GM19239 (cell line): ENCODE measurements around the gene PLA2G4D.

Source experiments
- DNase-seq: peaks from one replicate; pipeline ENCODE4 v3.0.0; 2011; ENCODE audit warnings: low spot score; ENCODE audit not compliant: insufficient read length
- FAIRE-seq: peaks from 2 replicates; lab custom pipeline; 2011; peaks lifted over from hg19 to GRCh38; lab: Jason Lieb, UNC

PLA2G4D gene, protein sequence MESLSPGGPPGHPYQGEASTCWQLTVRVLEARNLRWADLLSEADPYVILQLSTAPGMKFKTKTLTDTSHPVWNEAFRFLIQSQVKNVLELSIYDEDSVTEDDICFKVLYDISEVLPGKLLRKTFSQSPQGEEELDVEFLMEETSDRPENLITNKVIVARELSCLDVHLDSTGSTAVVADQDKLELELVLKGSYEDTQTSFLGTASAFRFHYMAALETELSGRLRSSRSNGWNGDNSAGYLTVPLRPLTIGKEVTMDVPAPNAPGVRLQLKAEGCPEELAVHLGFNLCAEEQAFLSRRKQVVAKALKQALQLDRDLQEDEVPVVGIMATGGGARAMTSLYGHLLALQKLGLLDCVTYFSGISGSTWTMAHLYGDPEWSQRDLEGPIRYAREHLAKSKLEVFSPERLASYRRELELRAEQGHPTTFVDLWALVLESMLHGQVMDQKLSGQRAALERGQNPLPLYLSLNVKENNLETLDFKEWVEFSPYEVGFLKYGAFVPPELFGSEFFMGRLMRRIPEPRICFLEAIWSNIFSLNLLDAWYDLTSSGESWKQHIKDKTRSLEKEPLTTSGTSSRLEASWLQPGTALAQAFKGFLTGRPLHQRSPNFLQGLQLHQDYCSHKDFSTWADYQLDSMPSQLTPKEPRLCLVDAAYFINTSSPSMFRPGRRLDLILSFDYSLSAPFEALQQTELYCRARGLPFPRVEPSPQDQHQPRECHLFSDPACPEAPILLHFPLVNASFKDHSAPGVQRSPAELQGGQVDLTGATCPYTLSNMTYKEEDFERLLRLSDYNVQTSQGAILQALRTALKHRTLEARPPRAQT

DNA sequence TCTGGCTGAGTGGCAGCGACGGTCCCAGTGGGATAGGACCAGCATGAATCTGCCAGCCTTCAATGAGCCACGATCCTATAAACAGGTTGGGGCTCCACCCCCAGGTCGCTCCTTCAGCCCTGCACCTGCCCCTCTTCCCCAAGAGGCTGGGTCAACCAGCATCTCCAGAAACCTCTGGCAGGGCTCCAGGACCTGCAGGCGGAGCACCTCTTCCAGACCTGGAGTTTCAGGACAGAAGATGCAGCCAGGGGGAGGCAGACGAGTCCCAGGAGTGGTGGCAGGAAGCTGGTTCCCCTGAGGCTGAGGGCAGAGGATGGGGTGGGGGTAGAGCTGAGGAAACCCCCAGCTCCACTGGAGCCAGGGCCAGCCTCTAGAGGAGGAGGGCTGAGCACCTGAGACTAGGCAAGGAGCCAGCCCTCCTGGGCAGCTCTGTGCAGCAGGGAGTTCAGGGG, at the start of gene PLA2G4D:
Gene PLA2G4D, minus strand, starts transcription at position 51 of the 452 bp plus-strand sequence. CDS start 103 bp downstream, outside the sequence.
- DNase-seq (no peak), FAIRE-seq (no peak)

DNA sequence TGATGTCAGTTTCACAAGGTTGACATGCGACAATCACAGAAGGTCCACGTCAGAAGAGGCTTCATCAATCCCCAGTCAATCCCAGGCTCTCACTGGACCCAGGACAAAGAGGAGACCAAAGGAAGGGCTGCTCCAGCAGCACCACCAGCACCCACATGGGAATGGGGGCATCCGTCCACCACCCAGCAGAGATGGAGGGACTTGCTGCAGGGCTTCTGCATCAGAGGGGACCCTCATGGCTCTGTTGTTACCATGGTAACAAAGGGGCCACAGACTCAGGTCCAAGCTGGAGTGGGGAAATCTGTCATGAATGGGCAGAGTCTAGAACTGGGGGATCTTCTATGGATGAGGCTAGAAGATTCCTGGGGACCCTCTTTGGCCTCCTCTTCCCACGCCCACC, 49.0 kb upstream of the PLA2G4D start:
- DNase-seq = no peak
- no peak for FAIRE-seq

DNA sequence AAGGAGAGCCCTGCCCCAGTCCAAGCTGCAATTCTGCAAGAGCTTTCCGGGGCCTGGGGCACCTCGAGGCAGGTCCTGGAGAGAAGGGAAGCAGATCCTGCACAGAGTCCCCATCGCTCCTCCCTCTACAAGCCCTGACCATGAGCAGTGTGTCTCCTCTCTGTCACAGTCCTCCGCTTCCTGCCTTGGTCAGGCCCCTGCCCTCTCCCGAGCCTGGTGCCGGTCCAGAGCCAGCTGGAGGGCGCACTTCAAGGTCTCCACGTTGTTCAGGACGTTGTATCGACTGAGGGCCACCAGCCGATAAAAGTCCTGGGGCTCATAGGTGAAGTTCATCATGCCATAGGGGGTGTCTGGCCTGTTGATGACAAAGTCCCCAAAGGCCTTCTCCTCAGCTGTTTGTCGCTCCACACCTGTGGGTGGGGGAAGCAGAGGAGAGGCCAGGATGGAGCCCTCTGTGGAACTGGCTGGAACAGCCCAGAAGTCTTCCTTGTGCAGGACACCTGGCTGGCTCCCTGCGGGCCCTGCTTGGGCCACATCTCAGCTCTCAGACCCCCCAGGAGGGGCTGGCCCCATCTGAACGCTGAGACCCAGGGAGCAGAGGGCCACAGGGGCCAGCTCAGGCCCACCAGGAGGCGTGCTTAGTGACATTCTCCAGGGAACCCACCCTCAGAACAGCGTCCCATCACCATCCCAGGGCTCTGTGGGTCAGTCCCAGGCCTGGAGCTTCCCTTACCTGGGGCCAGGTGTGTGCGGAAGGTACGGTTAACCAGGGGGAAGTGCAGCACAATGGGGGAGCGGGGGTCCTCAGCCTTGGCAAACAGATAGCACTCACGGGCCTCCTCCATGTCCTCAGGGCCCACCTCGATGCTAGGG, 47.7 kb upstream of the PLA2G4D start:
- no peak for FAIRE-seq
- DNase-seq = no peak

DNA sequence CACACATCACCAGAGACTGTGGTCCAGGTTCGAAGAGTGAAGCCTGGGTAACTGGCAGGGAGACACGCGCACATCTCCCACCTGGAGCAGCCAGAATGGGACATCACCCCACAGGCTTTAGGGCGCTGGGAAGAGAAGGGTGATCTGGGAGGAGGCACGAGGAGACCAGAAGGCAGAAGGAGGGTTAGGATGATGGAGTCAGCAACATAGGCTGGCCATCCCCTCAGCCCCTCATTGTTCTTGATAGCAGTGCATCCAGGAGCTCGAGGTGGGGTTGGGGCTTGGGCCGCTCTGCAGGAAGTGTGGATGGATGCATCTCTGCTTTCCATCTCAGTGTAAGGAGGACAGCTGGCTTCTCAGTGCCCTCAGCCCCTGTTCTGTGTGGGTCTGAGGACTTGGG, 46.9 kb upstream of the PLA2G4D start:
- DNase-seq (no peak), FAIRE-seq (no peak)

DNA sequence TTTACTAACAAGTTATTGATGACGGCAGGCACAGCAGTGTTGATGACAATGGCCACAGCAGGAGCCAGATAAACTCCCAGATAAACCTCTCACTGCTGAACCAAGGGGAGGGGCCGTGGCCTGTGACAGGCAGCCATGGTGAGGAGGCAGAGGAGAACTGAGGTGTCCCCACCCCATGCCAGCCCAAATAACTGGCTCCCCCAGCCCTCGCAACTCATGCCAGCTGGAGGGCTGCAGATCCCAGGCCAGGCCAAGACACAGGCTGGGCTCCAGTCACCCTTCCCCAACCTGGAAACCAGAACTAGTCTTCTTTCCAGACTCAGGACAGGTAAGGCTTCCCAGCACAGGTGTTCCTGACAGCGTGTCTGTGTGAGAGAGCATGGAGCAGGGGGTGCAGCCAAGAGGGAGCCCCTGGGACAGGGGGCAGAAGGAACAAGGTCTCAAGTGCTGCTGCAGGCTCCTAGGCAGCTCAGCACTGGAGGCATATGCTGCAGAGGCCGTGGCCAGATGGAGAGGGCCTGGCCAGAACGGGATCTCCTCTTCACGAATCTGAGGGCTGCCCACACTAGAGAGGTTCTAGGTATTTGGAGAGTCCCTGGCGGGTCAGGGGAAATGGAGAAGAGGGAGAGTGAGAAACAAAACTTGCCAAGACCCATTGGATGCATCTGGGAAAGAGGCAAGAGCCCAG, 46.2 kb upstream of the PLA2G4D start:
- DNase-seq (no peak), FAIRE-seq (no peak)

DNA sequence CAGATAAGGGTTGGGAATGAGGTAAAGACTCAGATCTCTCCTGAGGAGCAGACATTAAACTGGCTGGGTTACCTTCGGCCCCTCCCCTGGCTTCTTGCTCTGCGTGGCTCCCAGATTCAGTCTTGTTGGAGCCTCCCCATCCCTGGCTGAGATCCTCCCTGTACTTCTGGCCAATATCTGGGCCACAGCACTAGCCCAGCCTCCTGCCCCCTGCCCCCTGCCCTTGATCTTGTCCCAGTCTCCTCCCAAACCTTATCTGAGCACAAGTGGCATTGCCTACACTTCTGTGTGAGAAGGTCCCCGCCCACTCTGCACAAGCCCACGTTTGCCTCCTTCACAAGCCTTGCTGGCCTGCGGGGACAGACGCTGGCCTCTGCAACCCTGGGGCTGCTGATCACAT, 45.2 kb upstream of the PLA2G4D start:
- no peak for FAIRE-seq
- no peak for DNase-seq

DNA sequence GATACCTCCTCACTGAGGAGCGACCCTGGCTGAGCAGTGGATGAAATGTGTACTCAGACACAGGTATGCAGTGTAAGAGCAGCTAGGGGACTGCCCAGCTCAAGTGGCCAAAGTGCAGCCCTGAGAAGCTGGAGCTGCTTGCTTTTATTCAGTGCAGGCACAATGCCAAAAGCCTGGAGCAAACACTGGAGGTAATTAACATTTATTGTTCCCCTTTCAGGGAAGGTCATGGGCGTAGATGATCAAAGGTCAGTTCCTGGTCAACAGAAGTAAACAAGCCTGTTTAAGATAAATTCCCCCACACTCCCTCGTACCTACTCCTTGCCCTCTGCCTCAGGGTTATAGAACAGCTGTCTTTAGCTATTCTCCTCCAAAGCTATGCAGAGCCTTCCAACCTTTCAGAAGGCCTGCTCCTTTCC, 44.6 kb upstream of the PLA2G4D start:
- DNase-seq (no peak), FAIRE-seq (no peak)

DNA sequence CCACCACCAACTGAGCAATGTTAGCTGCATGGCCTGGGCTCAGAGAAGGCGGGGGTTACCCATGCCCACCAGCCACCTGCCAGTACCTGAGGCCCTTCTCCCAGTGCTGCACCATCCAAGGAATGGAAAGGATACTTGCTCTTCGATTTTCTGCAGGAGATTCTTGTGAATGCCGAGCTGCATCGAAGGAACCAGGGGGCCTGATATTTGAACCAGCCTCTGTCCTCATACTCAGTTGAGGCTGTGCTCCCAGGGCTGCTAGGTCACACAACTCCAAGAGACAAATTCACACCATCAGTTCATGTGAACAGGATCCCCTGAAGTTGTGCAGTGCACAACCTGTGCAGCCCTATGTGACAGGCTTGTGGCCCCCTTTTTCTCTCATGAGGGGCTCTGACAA, 44.0 kb upstream of the PLA2G4D start:
- FAIRE-seq (no peak), DNase-seq (no peak)

DNA sequence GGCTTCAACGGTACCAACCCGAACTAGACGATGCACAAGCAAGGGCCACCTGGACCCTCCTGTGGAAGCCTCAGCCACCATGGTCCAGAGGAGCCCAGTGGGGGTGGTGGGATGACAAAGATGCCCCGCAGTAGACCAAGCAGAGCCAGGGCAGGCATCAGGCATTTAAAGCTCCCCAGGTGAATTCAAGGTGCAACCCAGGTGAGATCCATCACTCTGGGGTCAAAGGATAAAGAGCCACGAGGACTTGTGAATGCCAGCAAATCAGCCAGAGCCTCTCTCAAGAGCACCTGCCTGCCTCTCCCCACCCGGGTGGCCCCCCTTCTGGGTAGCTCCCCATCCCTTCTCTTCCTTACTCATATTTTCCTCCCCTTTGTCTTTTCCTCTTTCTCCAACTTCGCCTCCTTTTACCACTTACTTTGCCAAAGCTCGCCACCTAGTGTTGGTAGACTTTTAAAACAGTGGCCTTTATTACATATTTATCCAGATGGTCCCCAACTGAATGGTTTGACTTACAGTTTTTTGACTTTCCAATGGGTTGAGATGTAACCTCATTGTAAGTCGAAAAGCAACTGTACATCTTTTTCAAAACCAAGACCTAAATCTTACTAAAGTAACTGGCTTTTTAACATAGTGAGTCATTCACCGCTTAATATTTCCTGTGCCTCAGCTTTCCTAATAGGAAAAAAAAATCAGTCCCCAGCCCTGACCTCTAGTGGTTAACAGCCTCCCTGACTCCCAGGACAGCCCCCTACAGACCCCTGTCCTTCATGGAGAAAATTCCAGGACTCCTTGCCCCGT, 43.3 kb upstream of the PLA2G4D start:
- no peak for DNase-seq
- FAIRE-seq = peak; percentile 93

DNA sequence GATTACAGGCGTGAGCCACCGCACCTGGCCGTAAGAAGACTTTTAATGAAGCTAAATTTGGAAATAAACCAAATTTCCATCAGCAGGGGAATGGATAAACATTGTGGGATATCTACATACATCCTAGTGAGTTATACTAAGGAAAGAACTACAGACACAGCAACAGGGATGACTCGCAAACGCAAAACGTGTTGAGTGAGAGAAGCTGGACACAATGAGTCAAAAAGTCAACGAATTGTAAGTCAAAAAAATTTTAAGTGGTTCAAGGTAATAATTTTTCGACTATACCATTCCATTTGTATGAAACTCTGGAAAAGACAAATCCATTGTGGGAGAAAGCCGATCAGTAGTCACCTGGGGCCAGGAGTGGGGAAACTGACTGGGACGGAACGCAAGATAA, 42.2 kb upstream of the PLA2G4D start:
- FAIRE-seq (no peak), DNase-seq (no peak)

DNA sequence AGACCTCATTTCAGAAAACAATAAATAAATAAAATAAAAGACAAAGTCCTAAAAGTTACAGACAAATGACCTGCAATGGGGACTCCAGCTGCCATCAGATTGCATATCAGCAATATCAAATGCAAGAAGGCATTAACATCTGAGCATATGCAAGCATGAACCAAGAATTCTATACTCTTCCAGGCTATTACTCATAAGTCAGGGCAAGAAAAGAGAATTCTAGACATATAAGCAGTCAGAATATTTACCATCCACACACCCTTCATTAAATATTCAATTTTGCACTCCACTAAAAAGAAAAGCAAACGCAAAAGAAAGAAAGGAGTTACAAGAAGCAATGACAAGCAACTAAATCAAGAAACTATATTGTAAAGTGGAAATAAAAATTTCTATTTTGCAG, 41.0 kb upstream of the PLA2G4D start:
- DNase-seq (no peak), FAIRE-seq (no peak)

DNA sequence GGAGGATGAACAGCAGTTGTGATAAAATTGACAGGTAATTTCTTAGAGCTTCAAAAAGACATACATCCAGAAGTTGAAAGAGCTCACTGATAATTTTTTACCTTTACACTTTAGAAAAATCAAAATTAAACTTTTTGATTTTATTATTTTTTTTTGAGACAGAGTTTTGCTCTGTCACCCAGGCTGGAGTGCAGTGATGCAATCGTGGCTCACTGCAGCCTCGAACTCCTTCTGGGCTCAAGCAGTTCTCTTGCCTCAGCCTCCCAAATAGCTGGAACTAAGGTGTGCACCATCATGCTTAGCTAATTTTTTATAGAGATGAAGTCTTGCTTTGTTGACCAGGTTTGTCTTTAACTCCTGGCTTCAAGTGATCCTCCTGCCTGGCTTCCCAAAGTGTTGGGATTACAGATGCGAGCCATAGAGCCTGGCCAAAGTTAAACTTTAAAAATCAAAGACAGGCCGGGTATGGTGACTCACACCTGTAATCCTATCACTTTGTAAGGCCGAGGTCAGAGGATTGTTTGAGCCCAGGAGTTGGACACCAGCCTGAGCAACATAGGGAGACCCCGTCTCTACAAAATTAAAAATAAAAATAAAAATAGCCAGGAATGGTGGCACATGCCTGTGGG, 40.4 kb upstream of the PLA2G4D start:
- no peak for FAIRE-seq
- DNase-seq = no peak

DNA sequence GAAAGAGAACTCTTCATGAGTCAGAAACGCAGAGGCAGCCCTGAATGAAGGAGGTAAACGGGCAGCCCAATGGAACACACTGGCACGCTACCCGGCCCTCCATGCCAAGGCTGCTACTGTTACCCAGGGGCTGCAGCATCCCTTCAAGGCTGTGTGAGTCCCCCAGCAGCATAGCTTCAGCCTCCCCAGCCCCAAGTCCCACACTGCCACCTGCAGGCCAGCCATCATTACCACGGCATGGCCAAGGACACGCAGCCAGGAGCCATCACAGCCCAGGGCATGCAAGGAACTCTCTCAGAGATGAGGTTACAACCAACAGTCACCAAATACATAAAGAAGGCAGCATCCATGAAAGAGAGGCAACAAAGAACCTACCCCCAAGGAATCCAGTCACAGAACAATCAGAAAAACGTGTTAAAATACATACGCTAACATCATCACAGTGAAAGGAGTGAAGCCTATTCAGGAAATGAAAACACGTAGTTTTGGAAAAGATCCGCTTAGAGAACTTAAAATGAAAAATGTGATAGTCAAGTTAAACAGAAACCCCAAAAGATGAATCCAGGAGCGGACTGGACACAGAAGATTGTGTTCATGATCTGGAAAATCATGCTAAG, 39.6 kb upstream of the PLA2G4D start:
- DNase-seq = peak; percentile 53
- no peak for FAIRE-seq

DNA sequence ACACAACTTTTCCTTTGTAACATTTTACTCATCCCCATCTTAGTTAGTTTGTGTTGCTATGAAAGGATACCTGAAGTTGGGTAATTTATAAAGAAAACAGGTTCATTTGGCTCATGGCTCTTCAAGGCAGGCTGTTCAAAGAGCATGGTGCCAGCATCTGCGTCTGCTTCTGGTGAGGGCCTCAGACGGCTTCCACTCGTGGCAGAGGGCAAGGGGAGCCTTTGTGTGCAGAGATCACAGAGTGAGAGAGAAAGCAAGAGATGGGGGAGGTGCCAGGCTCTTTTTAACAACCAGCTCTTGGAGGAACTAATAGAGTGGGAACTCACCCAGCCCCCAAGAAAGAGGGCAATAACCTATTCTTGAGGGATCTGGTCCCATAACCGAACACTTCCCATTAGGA, 39.0 kb upstream of the PLA2G4D start:
- FAIRE-seq = no peak
- no peak for DNase-seq

DNA sequence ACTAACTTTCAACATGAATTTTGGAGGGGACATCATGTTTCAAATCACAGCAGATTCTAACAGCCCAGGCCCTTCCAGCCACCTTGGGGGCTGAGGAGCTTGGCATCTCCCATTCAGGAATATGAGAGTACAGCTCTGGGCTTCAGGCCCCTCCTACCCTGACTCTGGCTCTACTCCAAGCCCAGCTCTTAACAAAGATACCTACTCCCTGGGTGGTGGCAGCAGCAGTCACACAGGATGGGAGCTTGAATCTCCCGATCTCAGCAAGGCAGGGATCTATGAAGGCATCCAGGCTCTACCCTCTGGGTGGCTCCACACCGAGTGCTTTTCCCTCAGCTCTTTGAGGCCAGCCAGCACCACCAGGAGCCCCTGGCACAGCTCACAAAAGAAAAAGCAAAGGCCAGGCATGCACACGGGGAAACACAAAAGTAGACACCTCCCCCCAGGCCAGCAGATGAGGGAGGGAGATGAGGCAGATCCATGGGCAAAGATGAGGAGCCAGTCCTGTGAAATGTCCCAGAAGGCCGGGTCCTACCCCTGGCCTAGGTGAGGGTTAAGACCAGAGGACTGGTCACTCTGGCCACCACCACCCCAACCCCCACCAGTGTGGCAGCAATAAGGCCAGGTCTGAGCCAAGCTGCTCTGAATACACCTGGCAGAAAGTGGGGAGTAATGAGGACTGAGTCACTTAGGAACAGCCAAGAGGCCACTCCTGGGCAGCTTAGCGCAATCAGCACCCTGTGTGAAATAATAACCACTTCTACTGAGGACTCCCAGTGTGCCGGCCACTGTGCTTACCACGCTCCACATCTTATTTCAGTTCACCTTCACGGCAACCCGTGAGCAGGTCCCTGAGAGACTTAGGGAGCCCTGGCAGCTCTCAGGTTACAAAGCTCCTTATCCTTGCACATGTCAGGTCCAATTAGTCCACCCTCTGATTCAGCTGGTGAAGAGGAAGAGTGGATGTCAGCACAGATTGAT, 37.8 kb upstream of the PLA2G4D start:
- no peak for DNase-seq
- FAIRE-seq = no peak

DNA sequence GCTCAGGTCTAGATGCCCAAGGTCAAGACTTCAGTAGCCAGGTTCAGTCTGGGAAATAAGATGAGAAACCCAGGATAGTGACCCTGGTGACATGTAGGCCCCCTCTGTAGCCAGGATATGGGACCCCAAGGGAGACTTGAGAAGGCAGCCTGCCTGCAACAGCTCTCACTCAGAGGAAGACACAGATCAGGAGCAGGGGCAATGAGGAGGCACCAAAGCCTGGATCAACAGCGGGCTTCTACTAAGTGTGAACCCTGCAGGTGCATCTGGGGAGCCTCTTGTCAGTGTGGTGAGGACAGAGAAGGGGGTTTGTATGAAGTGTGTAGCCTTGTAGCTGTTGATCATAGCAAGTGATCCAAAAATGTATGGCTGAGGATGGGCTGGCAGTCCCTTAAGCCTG, 36.6 kb upstream of the PLA2G4D start:
- DNase-seq (no peak), FAIRE-seq (no peak)
